Measurements from ENCODE around the gene ABI1. TPM values are rescaled to one million over a fixed set of nuclear protein-coding genes. Genes with fewer than 3 reads are reported as not detected.

The ABI1 gene
- total and polyA plus RNA-seq, 9 of the 15 experiments (the other 6 are each of a cell fraction or from before 2014, with no cell fraction given): 22.1 to 52.3 (median 39.0) TPM

- H3K4me2 ChIP-seq (ENCODE audit: insufficient read depth, low read length): no peak overlapping the region
- H3K9me1 ChIP-seq (ENCODE audit: control insufficient read depth, insufficient read depth, low read length): no peaks in the 10 kb centered on the region
- no peak for TF ChIP-seq EWSR1 (IDR thresholded peaks at IDR 0.05; ENCODE audit: borderline replicate concordance, low read depth, partially characterized antibody)
- TF ChIP-seq ZNF561 (CRISPR knock-in tag; conservative IDR thresholded peaks at IDR 0.05): no peak
- no peak for TF ChIP-seq SMC3 (conservative IDR thresholded peaks at IDR 0.05; ENCODE audit: insufficient read depth, low read depth, low read length)
- TF ChIP-seq MTA2 (IDR thresholded peaks at IDR 0.05; ENCODE audit: low read depth): no peak
- TF ChIP-seq KLF13 (tag; IDR thresholded peaks at IDR 0.05; ENCODE audit: borderline replicate concordance, low read depth): no peak
- no peak for TF ChIP-seq ESRRA (IDR thresholded peaks at IDR 0.05; ENCODE audit: borderline replicate concordance, low read depth)
- H3K9me3 ChIP-seq (replicated peaks; ENCODE audit: control insufficient read depth, insufficient read depth, low read depth, low read length): no peaks in the 10 kb centered on the region; the same call in 1 of the 2 replicates
- H3K9ac ChIP-seq (ENCODE audit: insufficient read depth in 1 of 2, low read depth in 2 of 2, low read length in 2 of 2): no peak overlapping the region
- no peaks in the 10 kb centered on the region; a peak in 2 of 5 replicates for H3K4me1 ChIP-seq (replicated peaks in 1 of 2; ENCODE audit: control insufficient read depth in 2 of 2, insufficient read depth in 2 of 2, low read length in 2 of 2)
- no peak overlapping the region for H3K27ac ChIP-seq (ENCODE audit: extremely low read depth, low read depth, low read length)
- FAIRE-seq (no peak), ATAC-seq (no peak), DNase-seq (ENCODE audit: extremely low read depth in 1 of 4, low spot score in 3 of 4) (no peak)
- no peak overlapping the region for H3K4me3 ChIP-seq
- ChIA-PET CTCF (ENCODE audit: low intra/inter-chr PET ratio) (no interaction called here), POLR2A (no interaction called here)
- in situ Hi-C loops (cut with MboI): no loop called here
- intact Hi-C loops (cut with micrococcal nuclease): no loop called here
- no peaks in the 10 kb centered on the region for H3K36me3 ChIP-seq (ENCODE audit: control insufficient read depth, insufficient read depth, low read length)
- WGBS (ENCODE audit: insufficient coverage, low coverage, missing lambda C conversion rate): 52% methylated on average over 2 of the region's 2 CpGs
- peaks cover 3% of the 10 kb centered on the region; the same call in 1 of the 2 replicates for H4K20me1 ChIP-seq (replicated peaks; ENCODE audit: control insufficient read depth, insufficient read depth, low read length)
- no TSS peak for BruUV-seq (replicated peaks)
- H3K27me3 ChIP-seq (ENCODE audit: control insufficient read depth in 2 of 2, insufficient read depth in 2 of 2, low read length in 2 of 2): no peaks in the 10 kb centered on the region
- H3K79me2 ChIP-seq (ENCODE audit: control insufficient read depth, insufficient read depth, low read length): peaks cover 62% of the 10 kb centered on the region
- H2AFZ ChIP-seq (ENCODE audit: low read depth, low read length): no peak overlapping the region
Measured at GRCh38 chr10:26792758-26793495, 67.8 kb downstream of the ABI1 start.
